Fibroblast of lung (primary cell): ENCODE measurements around the gene CITED2. TPM values are rescaled to one million over a fixed set of nuclear protein-coding genes. Genes with fewer than 3 reads are reported as not detected.

Experiments
- DNase-seq, 2 donors: peaks; one replicate each; pipeline versions ENCODE4 v3.0.0 to v3.0.0-alpha.2; 2010; ENCODE audit warnings: low read depth in 2 of 2
- H2AFZ ChIP-seq: 2 replicates; pipeline ENCODE4 v1.5.1; 2012; ENCODE audit warnings: low read length, control low read depth, inconsistent platforms
- H3K27ac ChIP-seq: 2 replicates; pipeline ENCODE4 v1.5.1; 2011; ENCODE audit warnings: low read length, control low read depth; ENCODE audit not compliant: insufficient read depth
- H3K27me3 ChIP-seq: 2 replicates; pipeline ENCODE4 v1.5.1; 2011; ENCODE audit warnings: mild to moderate bottlenecking, low read length; ENCODE audit not compliant: control insufficient read depth, insufficient read depth
- H3K36me3 ChIP-seq: 2 replicates; pipeline ENCODE4 v1.5.1; 2011; ENCODE audit warnings: low read length; ENCODE audit not compliant: control insufficient read depth, insufficient read depth
- H3K4me1 ChIP-seq: 2 replicates; pipeline ENCODE4 v1.5.1; 2011; ENCODE audit warnings: low read length; ENCODE audit not compliant: control insufficient read depth, insufficient read depth; ENCODE audit errors: extremely low read depth
- H3K4me2 ChIP-seq: 2 replicates; pipeline ENCODE4 v1.5.1; 2011; ENCODE audit warnings: low read length, control low read depth; ENCODE audit not compliant: insufficient read depth; ENCODE audit errors: extremely low read depth
- H3K4me3 ChIP-seq, 4 experiments: fragments of 200-600 bp in 1 of 4; sonication (generic) in 1 of 4; replicated peaks in 1 of 4; 2 replicates each; pipeline ENCODE4 v1.5.1; 2011 to 2016; ENCODE audit warnings: low read length in 4 of 4, low read depth in 3 of 4, mild to moderate bottlenecking in 3 of 4, control low read depth in 2 of 4, inconsistent platforms in 1 of 4, mixed read lengths in 1 of 4; ENCODE audit not compliant: insufficient read depth in 1 of 4; ENCODE audit errors: control extremely low read depth in 1 of 4
- H3K79me2 ChIP-seq: 2 replicates; pipeline ENCODE4 v1.5.1; 2012; ENCODE audit warnings: mild to moderate bottlenecking, low read length, inconsistent platforms; ENCODE audit not compliant: control insufficient read depth, insufficient read depth
- H3K9ac ChIP-seq: 2 replicates; pipeline ENCODE4 v1.5.1; 2011; ENCODE audit warnings: mild to moderate bottlenecking, low read length, control low read depth; ENCODE audit not compliant: insufficient read depth
- H3K9me3 ChIP-seq: 2 replicates; pipeline ENCODE4 v1.5.1; 2012; ENCODE audit warnings: low read depth, low read length; ENCODE audit not compliant: control insufficient read depth, insufficient read depth
- H4K20me1 ChIP-seq: 2 replicates; pipeline ENCODE4 v1.5.1; 2011; ENCODE audit warnings: low read length; ENCODE audit not compliant: control insufficient read depth, insufficient read depth; ENCODE audit errors: extremely low read depth
- EZH2 ChIP-seq: IDR thresholded peaks from 2 replicates; pipeline ENCODE4 v1.5.1; 2012; ENCODE audit warnings: low read length, control low read depth, mild to moderate bottlenecking; ENCODE audit errors: missing control alignments
- polyA plus RNA-seq, 2 donors: library from polyadenylated mRNA; depleted of rRNA in 1 of 2; stranded (reverse) in 1 of 2; unstranded in 1 of 2; fragments of >200 nt; gene quantifications; 2 replicates each; pipeline ENCODE4 v1.2.1, GENCODE V29; 2011 to 2012; ENCODE audit warnings: missing spikeins in 1 of 2
- total RNA-seq: library from RNA; depleted of rRNA; stranded (reverse); fragments of >200 nt; gene quantifications from 2 replicates; pipeline ENCODE4 v1.2.1, GENCODE V29; 2014
- TF ChIP-seq, protein P1 (sequence below), 2 donors: IDR thresholded peaks in 1 of 2; conservative IDR thresholded peaks in 1 of 2; 1 replicate in 1 of 2; 2 replicates in 1 of 2; pipeline ENCODE4 v1.5.1; 2011 to 2012; ENCODE audit warnings: low read length in 2 of 2, control low read depth in 1 of 2, inconsistent platforms in 1 of 2, low read depth in 1 of 2, mild to moderate bottlenecking in 1 of 2

CITED2 gene
- total and polyA plus RNA-seq, 2 donors (not counting 1 experiment from before 2014, with no cell fraction given) = 139 to 370 TPM

DNA sequence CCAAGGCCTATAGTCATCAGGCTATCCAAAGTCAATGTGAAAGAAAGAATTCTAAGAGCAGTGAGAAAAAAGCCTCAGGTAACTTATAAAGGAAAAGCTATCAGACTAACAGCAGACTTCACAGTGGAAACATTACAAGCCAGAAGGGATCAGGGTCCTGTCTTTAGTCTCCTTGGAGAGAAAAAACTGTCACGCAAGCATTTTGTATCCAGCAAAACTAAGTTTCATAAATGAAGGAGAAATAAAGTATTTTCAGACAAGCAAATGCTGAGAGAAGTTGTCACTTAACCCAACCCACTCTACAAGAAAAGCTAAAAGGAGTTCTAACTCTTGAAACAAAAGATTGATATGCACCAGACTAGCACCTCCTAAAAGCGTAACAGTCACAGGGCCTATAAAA, 28.1 kb downstream of the CITED2 start:
- DNase-seq = no peak
- H3K9ac ChIP-seq = no peak overlapping the region
- H3K4me2 ChIP-seq = no peak overlapping the region
- H4K20me1 ChIP-seq = no peaks in the 10 kb centered on the region
- no peaks in the 10 kb centered on the region for H3K79me2 ChIP-seq
- no peaks in the 10 kb centered on the region for H3K4me1 ChIP-seq
- no peaks in the 10 kb centered on the region for H3K9me3 ChIP-seq
- H3K27me3 ChIP-seq = no peaks in the 10 kb centered on the region
- no peaks in the 10 kb centered on the region for H3K36me3 ChIP-seq
- TF ChIP-seq, protein P1, sequence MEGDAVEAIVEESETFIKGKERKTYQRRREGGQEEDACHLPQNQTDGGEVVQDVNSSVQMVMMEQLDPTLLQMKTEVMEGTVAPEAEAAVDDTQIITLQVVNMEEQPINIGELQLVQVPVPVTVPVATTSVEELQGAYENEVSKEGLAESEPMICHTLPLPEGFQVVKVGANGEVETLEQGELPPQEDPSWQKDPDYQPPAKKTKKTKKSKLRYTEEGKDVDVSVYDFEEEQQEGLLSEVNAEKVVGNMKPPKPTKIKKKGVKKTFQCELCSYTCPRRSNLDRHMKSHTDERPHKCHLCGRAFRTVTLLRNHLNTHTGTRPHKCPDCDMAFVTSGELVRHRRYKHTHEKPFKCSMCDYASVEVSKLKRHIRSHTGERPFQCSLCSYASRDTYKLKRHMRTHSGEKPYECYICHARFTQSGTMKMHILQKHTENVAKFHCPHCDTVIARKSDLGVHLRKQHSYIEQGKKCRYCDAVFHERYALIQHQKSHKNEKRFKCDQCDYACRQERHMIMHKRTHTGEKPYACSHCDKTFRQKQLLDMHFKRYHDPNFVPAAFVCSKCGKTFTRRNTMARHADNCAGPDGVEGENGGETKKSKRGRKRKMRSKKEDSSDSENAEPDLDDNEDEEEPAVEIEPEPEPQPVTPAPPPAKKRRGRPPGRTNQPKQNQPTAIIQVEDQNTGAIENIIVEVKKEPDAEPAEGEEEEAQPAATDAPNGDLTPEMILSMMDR (conservative IDR thresholded peaks at IDR 0.05 in 1 of 2, IDR thresholded peaks at IDR 0.05 in 1 of 2; ENCODE audit: low read depth in 1 of 2, low read length in 2 of 2) = no peak
- TF ChIP-seq EZH2 = no peak
- no peak overlapping the region for H2AFZ ChIP-seq
- no peak overlapping the region for H3K27ac ChIP-seq
- H3K4me3 ChIP-seq = no peak overlapping the region

DNA sequence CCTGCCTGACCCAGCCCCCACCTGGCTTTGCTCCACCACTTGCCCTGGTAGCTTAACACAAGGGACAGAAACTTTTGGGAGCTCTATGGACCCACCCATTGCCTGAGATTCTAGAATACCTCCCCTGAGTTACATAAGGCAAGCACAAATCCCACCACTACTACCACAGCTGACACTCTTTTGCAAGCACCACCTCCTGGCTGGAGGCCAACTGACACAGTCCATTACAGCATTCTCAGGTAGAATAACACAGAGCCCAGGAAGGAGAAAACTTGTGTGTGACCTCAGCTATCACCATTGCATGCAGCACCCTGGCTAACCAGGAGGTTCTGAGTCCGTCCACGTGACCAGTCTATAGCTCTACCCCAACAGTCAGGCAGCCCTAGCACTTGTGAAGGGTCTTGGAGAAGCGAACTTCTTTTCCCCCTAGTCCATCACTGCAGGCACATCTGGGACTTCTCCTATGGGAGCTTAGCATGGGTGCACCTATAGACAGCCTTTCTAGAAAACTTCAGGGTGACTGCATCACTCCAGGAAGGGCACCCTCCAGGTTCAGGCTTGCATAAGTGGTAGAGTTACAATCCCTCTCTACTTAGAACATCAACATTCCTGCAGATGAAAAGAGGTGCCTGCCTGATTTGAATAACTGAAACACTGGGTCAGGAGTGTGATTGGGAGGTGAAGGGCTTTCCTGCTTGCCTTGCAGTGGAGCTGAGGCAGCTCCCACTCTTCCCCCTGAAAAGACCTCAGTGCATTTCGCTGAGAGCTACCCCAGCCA, 30.1 kb downstream of the CITED2 start:
- no peak overlapping the region for H3K4me3 ChIP-seq
- no peak overlapping the region for H3K27ac ChIP-seq
- no peak overlapping the region for H2AFZ ChIP-seq
- no peaks in the 10 kb centered on the region for H3K27me3 ChIP-seq
- no peak overlapping the region for H3K9ac ChIP-seq
- H3K4me2 ChIP-seq = no peak overlapping the region
- no peaks in the 10 kb centered on the region for H3K36me3 ChIP-seq
- no peaks in the 10 kb centered on the region for H3K4me1 ChIP-seq
- no peaks in the 10 kb centered on the region for H4K20me1 ChIP-seq
- H3K79me2 ChIP-seq = no peaks in the 10 kb centered on the region
- TF ChIP-seq, protein P1 (conservative IDR thresholded peaks at IDR 0.05 in 1 of 2, IDR thresholded peaks at IDR 0.05 in 1 of 2; ENCODE audit: low read depth in 1 of 2, low read length in 2 of 2) = no peak
- TF ChIP-seq EZH2 = no peak
- DNase-seq = no peak
- no peaks in the 10 kb centered on the region for H3K9me3 ChIP-seq

DNA sequence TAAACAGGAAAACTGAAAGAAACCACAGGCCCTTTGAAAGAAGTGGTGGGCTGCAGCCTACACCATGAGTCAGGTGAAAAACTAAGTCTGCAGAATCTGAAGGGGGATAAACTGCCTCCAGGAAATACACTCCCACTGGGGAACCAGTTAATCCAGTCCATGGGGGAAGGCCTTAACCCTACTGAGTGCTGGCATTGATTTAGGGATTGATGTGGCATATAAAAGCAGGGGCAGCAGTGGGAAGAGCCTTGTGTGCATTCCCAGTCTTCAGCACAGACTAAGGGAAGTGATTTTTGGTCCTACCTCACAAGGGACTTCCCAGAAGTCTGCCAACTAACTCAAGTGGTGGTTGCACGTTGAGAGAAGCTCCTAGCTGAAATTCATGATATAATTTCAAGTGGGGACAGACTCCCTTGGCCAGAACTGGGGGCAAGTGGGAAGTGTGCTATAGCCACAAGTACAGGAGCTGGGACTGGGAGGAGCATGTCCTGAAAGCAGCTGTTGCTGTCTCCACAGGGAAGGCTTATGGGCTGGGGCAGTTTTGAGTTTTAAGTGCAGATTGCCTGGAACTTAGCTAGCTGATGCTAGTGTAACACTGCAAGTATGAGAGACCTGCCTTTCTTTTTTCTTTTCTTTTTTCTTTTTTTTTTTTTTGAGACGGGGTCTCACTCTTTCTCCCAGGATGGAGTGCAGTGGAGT, 31.2 kb downstream of the CITED2 start:
- no peak overlapping the region for H3K27ac ChIP-seq
- TF ChIP-seq, protein P1 (conservative IDR thresholded peaks at IDR 0.05 in 1 of 2, IDR thresholded peaks at IDR 0.05 in 1 of 2; ENCODE audit: low read depth in 1 of 2, low read length in 2 of 2) = no peak
- no peak for TF ChIP-seq EZH2

More for the DNA sequence above, 31.2 kb downstream of the CITED2 start:
- no peaks in the 10 kb centered on the region for H3K9me3 ChIP-seq
- no peaks in the 10 kb centered on the region for H4K20me1 ChIP-seq
- no peak overlapping the region for H3K4me2 ChIP-seq
- H3K4me3 ChIP-seq = no peak overlapping the region
- H3K4me1 ChIP-seq = no peaks in the 10 kb centered on the region
- no peak overlapping the region for H3K9ac ChIP-seq
- H2AFZ ChIP-seq = no peak overlapping the region
- no peaks in the 10 kb centered on the region for H3K27me3 ChIP-seq
- no peaks in the 10 kb centered on the region for H3K36me3 ChIP-seq
- no peaks in the 10 kb centered on the region for H3K79me2 ChIP-seq
- DNase-seq = peak in 1 of 2 donors; percentile 35
